Endodermal cell (in vitro differentiated cells): ENCODE data around the gene SYT13. TPM values are rescaled to one million over a fixed set of nuclear protein-coding genes. Genes with fewer than 3 reads are reported as not detected.

Experiments
- DNase-seq: peaks from one replicate; pipeline ENCODE4 v3.0.0-alpha.2; 2017
- H3K27ac ChIP-seq: 2 replicates; pipeline ENCODE4 v1.5.1; 2013; ENCODE audit warnings: mild to moderate bottlenecking, low read depth, low read length, moderate library complexity
- H3K27me3 ChIP-seq: 2 replicates; pipeline ENCODE4 v1.6.1; 2013; ENCODE audit warnings: mild to moderate bottlenecking, low read length, moderate library complexity; ENCODE audit not compliant: insufficient read depth, control insufficient read depth, poor library complexity, severe bottlenecking
- H3K36me3 ChIP-seq: 2 replicates; pipeline ENCODE4 v1.7.0; 2013; ENCODE audit warnings: mild to moderate bottlenecking, low read length, moderate library complexity; ENCODE audit not compliant: control insufficient read depth, insufficient read depth
- H3K4me1 ChIP-seq: one replicate; pipeline ENCODE4 v1.7.0; 2013; ENCODE audit warnings: low read length; ENCODE audit not compliant: control insufficient read depth, insufficient read depth
- H3K4me3 ChIP-seq: 2 replicates; pipeline ENCODE4 v1.5.1; 2013; ENCODE audit warnings: mild to moderate bottlenecking, low read length, moderate library complexity
- H3K9ac ChIP-seq: 2 replicates; pipeline ENCODE4 v1.6.1; 2013; ENCODE audit warnings: mild to moderate bottlenecking, low read length, moderate library complexity; ENCODE audit not compliant: poor library complexity, severe bottlenecking; ENCODE audit errors: extremely low read depth
- H3K9me3 ChIP-seq: 2 replicates; pipeline ENCODE4 v1.6.1; 2013; ENCODE audit warnings: mild to moderate bottlenecking, low read length, moderate library complexity; ENCODE audit not compliant: control insufficient read depth
- H3K27ac Mint-ChIP-seq: 2 replicates; pipeline ENCODE4 v1.8.0; 2020; ENCODE audit warnings: mixed read lengths
- H3K27me3 Mint-ChIP-seq: 2 replicates; pipeline ENCODE4 v1.8.0; 2021; ENCODE audit warnings: mild to moderate bottlenecking, mixed read lengths; ENCODE audit not compliant: insufficient read depth
- H3K36me3 Mint-ChIP-seq: 2 replicates; pipeline ENCODE4 v1.8.0; 2020; ENCODE audit warnings: low read depth, mixed read lengths
- H3K4me1 Mint-ChIP-seq: 2 replicates; pipeline ENCODE4 v1.8.0; 2020; ENCODE audit warnings: mixed read lengths
- H3K4me3 Mint-ChIP-seq: 2 replicates; pipeline ENCODE4 v1.8.0; 2020; ENCODE audit warnings: mild to moderate bottlenecking, moderate library complexity, mixed read lengths
- H3K9me3 Mint-ChIP-seq: 2 replicates; pipeline ENCODE4 v1.8.0; 2020; ENCODE audit warnings: mild to moderate bottlenecking, mixed read lengths
- WGBS, 2 experiments: methylation state at CpG; one replicate each; pipeline versions ENCODE4 v1.1.5 to v1.1.7; 2013; ENCODE audit warnings: missing lambda C conversion rate in 2 of 2, mixed read lengths in 1 of 2; ENCODE audit not compliant: insufficient coverage in 1 of 2, insufficient read length in 1 of 2; 5-methylcytosine and 5-hydroxymethylcytosine counted together
- total RNA-seq, 2 donors: library from RNA; stranded (reverse); fragmentation: NEBNext Ultra II Directional in 1 of 2; extraction: Animal tissue kit (Norgen Biotek cat#: 25700) in 1 of 2; gene quantifications; 2 replicates in 1 of 2; 3 replicates in 1 of 2; pipeline ENCODE4 v1.2.1, GENCODE V29; 2021
- TF ChIP-seq, protein P1 (sequence below): fragments of 200-600 bp; sonication (generic); conservative IDR thresholded peaks from 2 replicates; pipeline ENCODE4 v1.5.0; 2021; ENCODE audit warnings: antibody characterized with exemption, mild to moderate bottlenecking

SYT13 gene
- total RNA-seq, 2 donors from 2014 or later, result 3.2 to 9.3 TPM

DNA sequence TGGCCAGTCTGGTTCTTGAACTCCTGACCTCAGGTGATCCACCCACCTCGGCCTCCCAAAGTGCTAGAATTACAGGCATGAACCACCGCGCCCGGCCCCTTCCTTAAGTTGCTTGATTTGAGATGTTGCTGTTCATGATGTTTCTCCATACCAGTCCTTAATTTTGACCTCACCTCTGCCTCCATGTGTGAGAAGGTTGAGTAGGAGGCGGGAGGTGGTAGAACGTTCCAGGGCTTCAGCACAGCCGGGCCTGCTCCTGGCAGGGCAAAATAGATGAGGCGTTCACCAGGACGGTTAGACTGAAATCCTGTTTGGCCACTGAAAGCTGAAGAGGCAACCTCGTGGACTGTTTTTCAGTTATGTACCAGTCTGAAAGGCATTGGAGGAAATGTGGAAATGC, 48.3 kb upstream of the SYT13 start:
- Histone ChIP-seq H3K36me3 (no peaks in the 10 kb centered on the region), H3K4me1 (no peaks in the 10 kb centered on the region), H3K4me3 (no peak overlapping the region), H3K27me3 (peaks cover 7% of the 10 kb centered on the region), H3K27ac (no peak overlapping the region), H3K9ac (no peak overlapping the region), H3K9me3 (no peaks in the 10 kb centered on the region)
- no peaks in the 10 kb centered on the region for H3K36me3 Mint-ChIP-seq
- no peak overlapping the region for H3K27ac Mint-ChIP-seq
- 94 to 95% methylated on average over 9 to 10 of the region's 10 CpGs for WGBS, 2 experiments
- peaks cover 18% of the 10 kb centered on the region for H3K27me3 Mint-ChIP-seq
- TF ChIP-seq, protein P1, sequence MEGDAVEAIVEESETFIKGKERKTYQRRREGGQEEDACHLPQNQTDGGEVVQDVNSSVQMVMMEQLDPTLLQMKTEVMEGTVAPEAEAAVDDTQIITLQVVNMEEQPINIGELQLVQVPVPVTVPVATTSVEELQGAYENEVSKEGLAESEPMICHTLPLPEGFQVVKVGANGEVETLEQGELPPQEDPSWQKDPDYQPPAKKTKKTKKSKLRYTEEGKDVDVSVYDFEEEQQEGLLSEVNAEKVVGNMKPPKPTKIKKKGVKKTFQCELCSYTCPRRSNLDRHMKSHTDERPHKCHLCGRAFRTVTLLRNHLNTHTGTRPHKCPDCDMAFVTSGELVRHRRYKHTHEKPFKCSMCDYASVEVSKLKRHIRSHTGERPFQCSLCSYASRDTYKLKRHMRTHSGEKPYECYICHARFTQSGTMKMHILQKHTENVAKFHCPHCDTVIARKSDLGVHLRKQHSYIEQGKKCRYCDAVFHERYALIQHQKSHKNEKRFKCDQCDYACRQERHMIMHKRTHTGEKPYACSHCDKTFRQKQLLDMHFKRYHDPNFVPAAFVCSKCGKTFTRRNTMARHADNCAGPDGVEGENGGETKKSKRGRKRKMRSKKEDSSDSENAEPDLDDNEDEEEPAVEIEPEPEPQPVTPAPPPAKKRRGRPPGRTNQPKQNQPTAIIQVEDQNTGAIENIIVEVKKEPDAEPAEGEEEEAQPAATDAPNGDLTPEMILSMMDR, result no peak
- no peak overlapping the region for H3K4me3 Mint-ChIP-seq
- no peaks in the 10 kb centered on the region for H3K9me3 Mint-ChIP-seq
- no peak for DNase-seq
- H3K4me1 Mint-ChIP-seq, result no peaks in the 10 kb centered on the region

DNA sequence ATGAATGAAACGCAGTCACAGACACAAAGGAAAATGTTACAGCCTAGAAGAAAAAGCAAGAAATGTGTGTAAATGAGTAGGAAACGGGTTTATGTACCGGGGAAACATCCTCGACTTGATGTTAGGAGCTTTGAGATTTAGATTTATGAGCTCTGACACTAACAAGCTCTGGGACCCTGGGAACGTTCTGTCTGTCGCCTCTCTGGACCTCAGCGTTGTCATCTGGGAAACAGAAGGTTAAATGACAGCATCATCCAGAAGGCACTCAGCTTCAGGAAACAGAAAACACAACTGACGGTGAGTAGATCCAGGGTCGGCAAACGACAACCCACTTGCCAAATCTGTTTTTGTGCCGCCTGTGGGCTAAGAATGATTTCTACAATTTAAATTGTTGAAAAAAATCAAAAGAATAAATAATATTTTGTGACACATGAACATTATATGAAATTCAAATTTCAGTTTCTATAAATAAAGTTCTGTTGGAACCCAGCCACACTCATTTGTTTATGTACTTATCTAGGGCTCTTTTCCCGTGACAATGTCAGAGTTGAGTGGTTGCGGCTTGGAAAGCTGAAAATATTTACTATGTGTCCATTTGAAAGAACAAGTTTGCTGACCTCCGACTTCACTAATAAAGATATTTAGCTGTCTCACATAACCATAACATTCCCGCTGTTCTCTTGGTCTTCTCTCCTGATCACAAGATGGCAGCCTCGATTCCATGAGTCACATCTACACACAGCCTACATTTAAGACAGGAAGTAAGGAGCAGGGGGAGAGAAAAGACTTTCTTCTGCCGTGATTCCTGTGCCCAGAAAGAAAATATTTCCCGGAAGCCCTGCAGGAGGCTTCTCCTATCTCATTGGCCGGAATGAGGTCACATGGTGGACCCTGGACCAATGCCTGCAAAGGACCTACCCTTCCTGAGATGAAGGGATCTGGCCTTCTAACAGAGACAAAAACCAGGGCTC, 47.1 kb upstream of the SYT13 start:
- Histone ChIP-seq H3K9me3 (no peaks in the 10 kb centered on the region), H3K9ac (no peak overlapping the region), H3K27me3 (peaks cover 7% of the 10 kb centered on the region), H3K27ac (no peak overlapping the region), H3K4me1 (no peaks in the 10 kb centered on the region), H3K36me3 (no peaks in the 10 kb centered on the region), H3K4me3 (no peak overlapping the region)
- Mint-ChIP-seq H3K36me3 (no peaks in the 10 kb centered on the region), H3K9me3 (no peaks in the 10 kb centered on the region), H3K27me3 (peaks cover 23% of the 10 kb centered on the region), H3K4me1 (no peaks in the 10 kb centered on the region), H3K4me3 (no peak overlapping the region), H3K27ac (no peak overlapping the region)
- WGBS, 2 experiments, result 84 to 86% methylated on average over 11 to 19 of the region's 19 CpGs
- TF ChIP-seq, protein P1, result no peak
- DNase-seq, result peak; percentile 71

DNA sequence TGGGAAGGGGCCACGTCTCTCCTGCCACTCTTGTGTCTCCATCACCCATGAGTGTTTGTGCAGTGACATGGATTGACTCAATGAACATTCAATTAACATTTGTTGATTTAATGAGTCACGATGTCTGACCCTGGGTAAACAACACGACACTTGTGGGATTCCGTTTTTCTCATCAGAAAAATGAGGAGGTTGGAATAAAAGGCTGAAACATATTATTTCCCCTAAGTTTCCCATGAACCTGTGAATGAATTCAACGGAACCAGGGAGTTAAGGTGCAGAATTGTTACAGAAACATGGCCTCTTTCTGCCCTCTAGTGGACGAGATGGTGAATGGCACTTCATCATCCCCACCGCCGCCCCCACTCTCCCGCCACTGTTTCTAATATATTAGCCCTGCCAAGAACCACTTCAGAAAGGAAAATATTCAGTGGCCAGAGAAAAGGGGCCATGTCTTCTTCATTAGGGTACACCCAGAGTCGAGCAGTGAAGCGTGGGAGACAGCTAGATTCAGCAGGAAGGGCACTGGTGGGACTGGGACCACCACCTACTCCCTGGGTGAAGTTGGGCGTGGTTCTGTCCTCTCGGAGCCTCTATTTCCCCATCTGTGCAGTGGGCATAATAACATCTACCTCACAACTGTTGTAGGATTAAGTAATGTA, 46.3 kb upstream of the SYT13 start:
- Histone ChIP-seq H3K9me3 (no peaks in the 10 kb centered on the region), H3K36me3 (no peaks in the 10 kb centered on the region), H3K27ac (no peak overlapping the region), H3K27me3 (peaks cover 7% of the 10 kb centered on the region), H3K9ac (no peak overlapping the region), H3K4me3 (no peak overlapping the region), H3K4me1 (no peaks in the 10 kb centered on the region)
- H3K36me3 Mint-ChIP-seq, result no peaks in the 10 kb centered on the region
- H3K9me3 Mint-ChIP-seq, result no peaks in the 10 kb centered on the region
- WGBS, 2 experiments, result 13 to 18% methylated on average over 8 to 12 of the region's 13 CpGs
- no peaks in the 10 kb centered on the region for H3K4me1 Mint-ChIP-seq
- DNase-seq, result peak; percentile 79
- H3K27me3 Mint-ChIP-seq, result peaks cover 29% of the 10 kb centered on the region
- no peak overlapping the region for H3K27ac Mint-ChIP-seq
- TF ChIP-seq, protein P1, result peak; percentile 85
- no peak overlapping the region for H3K4me3 Mint-ChIP-seq
